HL-60 (cell line): ENCODE measurements around the gene HNF4A.

Source experiments
- DNase-seq, 2 experiments: peaks; one replicate each; pipeline ENCODE4 v3.0.0-alpha.2; 2010 to 2020; ENCODE audit warnings: low read depth in 1 of 2, low spot score in 1 of 2
- H3K27ac ChIP-seq: fragments of 250-450 bp; sonication (Bioruptor Pico); replicated peaks from 2 replicates; pipeline ENCODE4 v1.5.1; 2020; ENCODE audit warnings: mild to moderate bottlenecking, moderate library complexity
- H3K27me3 ChIP-seq: fragments of 250-450 bp; sonication (Bioruptor Pico); 2 replicates; pipeline ENCODE4 v1.5.1; 2021; ENCODE audit warnings: mild to moderate bottlenecking, moderate library complexity; ENCODE audit not compliant: insufficient read depth, poor library complexity, severe bottlenecking
- H3K4me3 ChIP-seq: replicated peaks from 2 replicates; pipeline ENCODE4 v1.5.1; 2011; ENCODE audit warnings: mild to moderate bottlenecking, control low read depth, low read length; ENCODE audit not compliant: insufficient read depth
- GABPA ChIP-seq: IDR thresholded peaks from 2 replicates; pipeline ENCODE4 v1.6.1; 2012; ENCODE audit warnings: low read depth
- POLR2AphosphoS5 ChIP-seq: IDR thresholded peaks from 2 replicates; pipeline ENCODE4 v1.6.1; 2012; ENCODE audit warnings: low read depth
- SPI1 ChIP-seq: IDR thresholded peaks from 2 replicates; pipeline ENCODE4 v1.6.1; 2012; ENCODE audit warnings: low read depth, mild to moderate bottlenecking, borderline replicate concordance
- TF ChIP-seq, protein P1 (sequence below): IDR thresholded peaks from one replicate; pipeline ENCODE4 v1.5.1; 2011; ENCODE audit warnings: low read length, control low read depth, inconsistent platforms; ENCODE audit not compliant: insufficient read depth
- TF ChIP-seq, protein P2 (sequence below): IDR thresholded peaks from 2 replicates; pipeline ENCODE4 v1.6.1; 2012; ENCODE audit warnings: low read depth; ENCODE audit not compliant: insufficient replicate concordance

HNF4A gene

DNA sequence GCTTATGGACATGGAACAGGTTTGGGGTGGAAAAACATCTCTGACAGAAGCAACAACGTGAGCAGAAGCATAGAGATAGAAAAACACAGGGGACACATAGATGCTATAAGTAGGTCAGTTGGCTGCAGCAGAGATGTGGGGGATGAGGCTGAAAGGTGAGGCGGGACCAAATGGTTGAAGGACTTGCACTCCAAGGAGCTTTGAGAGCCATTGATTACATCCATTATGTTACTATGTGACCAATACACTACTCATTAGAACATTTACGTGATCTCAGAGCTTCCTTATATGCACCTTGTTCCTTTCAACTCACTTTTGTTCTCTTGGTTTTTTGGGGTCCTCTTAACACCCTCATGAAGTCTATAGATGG lies 72.3 kb downstream of the HNF4A start:
- TF ChIP-seq POLR2AphosphoS5 (no peak), SPI1 (no peak), GABPA (no peak)
- TF ChIP-seq, protein P1, sequence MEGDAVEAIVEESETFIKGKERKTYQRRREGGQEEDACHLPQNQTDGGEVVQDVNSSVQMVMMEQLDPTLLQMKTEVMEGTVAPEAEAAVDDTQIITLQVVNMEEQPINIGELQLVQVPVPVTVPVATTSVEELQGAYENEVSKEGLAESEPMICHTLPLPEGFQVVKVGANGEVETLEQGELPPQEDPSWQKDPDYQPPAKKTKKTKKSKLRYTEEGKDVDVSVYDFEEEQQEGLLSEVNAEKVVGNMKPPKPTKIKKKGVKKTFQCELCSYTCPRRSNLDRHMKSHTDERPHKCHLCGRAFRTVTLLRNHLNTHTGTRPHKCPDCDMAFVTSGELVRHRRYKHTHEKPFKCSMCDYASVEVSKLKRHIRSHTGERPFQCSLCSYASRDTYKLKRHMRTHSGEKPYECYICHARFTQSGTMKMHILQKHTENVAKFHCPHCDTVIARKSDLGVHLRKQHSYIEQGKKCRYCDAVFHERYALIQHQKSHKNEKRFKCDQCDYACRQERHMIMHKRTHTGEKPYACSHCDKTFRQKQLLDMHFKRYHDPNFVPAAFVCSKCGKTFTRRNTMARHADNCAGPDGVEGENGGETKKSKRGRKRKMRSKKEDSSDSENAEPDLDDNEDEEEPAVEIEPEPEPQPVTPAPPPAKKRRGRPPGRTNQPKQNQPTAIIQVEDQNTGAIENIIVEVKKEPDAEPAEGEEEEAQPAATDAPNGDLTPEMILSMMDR, result no peak
- TF ChIP-seq, protein P2, sequence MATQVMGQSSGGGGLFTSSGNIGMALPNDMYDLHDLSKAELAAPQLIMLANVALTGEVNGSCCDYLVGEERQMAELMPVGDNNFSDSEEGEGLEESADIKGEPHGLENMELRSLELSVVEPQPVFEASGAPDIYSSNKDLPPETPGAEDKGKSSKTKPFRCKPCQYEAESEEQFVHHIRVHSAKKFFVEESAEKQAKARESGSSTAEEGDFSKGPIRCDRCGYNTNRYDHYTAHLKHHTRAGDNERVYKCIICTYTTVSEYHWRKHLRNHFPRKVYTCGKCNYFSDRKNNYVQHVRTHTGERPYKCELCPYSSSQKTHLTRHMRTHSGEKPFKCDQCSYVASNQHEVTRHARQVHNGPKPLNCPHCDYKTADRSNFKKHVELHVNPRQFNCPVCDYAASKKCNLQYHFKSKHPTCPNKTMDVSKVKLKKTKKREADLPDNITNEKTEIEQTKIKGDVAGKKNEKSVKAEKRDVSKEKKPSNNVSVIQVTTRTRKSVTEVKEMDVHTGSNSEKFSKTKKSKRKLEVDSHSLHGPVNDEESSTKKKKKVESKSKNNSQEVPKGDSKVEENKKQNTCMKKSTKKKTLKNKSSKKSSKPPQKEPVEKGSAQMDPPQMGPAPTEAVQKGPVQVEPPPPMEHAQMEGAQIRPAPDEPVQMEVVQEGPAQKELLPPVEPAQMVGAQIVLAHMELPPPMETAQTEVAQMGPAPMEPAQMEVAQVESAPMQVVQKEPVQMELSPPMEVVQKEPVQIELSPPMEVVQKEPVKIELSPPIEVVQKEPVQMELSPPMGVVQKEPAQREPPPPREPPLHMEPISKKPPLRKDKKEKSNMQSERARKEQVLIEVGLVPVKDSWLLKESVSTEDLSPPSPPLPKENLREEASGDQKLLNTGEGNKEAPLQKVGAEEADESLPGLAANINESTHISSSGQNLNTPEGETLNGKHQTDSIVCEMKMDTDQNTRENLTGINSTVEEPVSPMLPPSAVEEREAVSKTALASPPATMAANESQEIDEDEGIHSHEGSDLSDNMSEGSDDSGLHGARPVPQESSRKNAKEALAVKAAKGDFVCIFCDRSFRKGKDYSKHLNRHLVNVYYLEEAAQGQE, result no peak
- DNase-seq, result no peak
- no peak overlapping the region for H3K27ac ChIP-seq
- no peaks in the 10 kb centered on the region for H3K27me3 ChIP-seq
- no peak overlapping the region for H3K4me3 ChIP-seq

DNA sequence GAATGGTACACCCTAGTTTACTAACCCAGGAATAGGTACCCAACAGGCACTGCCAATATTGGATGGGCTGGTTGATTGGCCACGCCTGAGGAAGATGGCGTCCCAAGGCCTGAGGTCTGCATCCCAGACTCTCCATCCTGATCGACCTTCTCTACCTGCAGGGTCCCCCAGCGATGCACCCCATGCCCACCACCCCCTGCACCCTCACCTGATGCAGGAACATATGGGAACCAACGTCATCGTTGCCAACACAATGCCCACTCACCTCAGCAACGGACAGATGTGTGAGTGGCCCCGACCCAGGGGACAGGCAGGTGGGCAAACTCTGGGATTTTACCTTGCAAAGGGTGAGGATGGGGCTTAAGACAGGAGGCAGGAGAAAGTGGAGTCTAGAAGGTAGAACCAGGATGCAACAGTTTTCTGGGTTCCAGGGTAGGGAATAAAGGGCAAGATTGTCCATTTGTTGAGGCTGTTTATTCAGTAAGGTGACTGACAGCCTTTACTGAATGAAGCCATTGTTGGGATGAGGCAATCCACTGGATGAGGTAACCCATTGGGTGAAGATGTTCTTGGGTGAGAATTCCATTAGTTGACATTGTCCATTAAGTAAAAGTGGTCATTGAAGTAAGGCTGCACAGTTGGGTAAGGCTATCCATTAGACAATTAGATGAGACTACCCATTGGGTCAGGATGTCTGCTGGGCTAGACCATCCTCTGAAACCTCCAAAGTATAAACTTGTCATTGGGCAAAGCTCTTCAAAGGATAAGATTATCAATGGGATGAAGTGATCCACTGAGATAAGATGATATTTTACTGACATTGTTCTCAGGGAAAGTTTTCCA lies 72.9 kb downstream of the HNF4A start:
- Histone ChIP-seq H3K27me3 (no peaks in the 10 kb centered on the region), H3K4me3 (no peak overlapping the region), H3K27ac (no peak overlapping the region)
- DNase-seq, result no peak
- no peak for TF ChIP-seq POLR2AphosphoS5
- no peak for TF ChIP-seq GABPA
- TF ChIP-seq, protein P2, result no peak
- TF ChIP-seq, protein P1, result no peak
- no peak for TF ChIP-seq SPI1

DNA sequence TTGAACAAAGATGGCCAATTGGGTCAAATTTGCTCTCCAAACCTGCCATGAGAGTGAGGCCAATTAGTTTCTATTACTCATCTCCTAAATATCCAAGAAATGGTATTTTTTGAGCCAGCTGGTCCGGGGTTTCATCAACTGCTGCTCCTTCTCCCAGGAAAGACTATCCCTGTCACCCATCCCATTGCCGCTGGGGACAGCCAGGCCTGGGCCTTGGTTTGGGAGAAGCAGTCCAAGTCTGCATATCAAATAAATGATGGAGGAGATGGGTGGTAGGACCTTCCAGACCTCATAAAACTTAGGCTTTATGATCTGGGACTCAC lies 73.5 kb downstream of the HNF4A start:
- DNase-seq, result no peak
- no peak overlapping the region for H3K4me3 ChIP-seq
- TF ChIP-seq, protein P2, result no peak
- TF ChIP-seq POLR2AphosphoS5 (no peak), GABPA (no peak), SPI1 (no peak)
- TF ChIP-seq, protein P1, result no peak
- H3K27me3 ChIP-seq, result no peaks in the 10 kb centered on the region
- H3K27ac ChIP-seq, result no peak overlapping the region
